ENCODE data around the gene LRP8.

The LRP8 gene

GRCh38 chr1:53359934-53360276, 32.0 kb upstream of the LRP8 start:
- H3K27me3 ChIP-seq (ENCODE audit: control insufficient read depth in 2 of 2, insufficient read depth in 2 of 2, low read length in 2 of 2) = no peaks in the 10 kb centered on the region

GRCh38 chr1:53359225-53359933, 31.5 kb upstream of the LRP8 start:
- Histone ChIP-seq H3K9ac (ENCODE audit: low read depth in 1 of 2, low read length in 2 of 2) (no peak overlapping the region), H3K4me3 (ENCODE audit: low read length in 2 of 2) (no peak overlapping the region), H3K27me3 (ENCODE audit: control insufficient read depth in 2 of 2, insufficient read depth in 2 of 2, low read length in 2 of 2) (no peaks in the 10 kb centered on the region), H3K4me1 (ENCODE audit: control insufficient read depth in 2 of 2, insufficient read depth in 2 of 2, low read length in 2 of 2) (no peaks in the 10 kb centered on the region), H3K36me3 (ENCODE audit: control insufficient read depth in 2 of 2, insufficient read depth in 2 of 2, low read length in 2 of 2) (no peaks in the 10 kb centered on the region), H3K9me3 (ENCODE audit: control insufficient read depth in 2 of 2, low read length in 2 of 2) (peaks cover 2 to 4% of the 10 kb centered on the region in 2 donors), H3K27ac (ENCODE audit: low read depth in 2 of 2, low read length in 2 of 2) (no peak overlapping the region)

More at GRCh38 chr1:53359934-53360276, 32.0 kb upstream of the LRP8 start:
- no peak overlapping the region for H3K9ac ChIP-seq (ENCODE audit: low read depth in 1 of 2, low read length in 2 of 2)
- no peak overlapping the region for H3K27ac ChIP-seq (ENCODE audit: low read depth in 2 of 2, low read length in 2 of 2)
- no peaks in the 10 kb centered on the region for H3K4me1 ChIP-seq (ENCODE audit: control insufficient read depth in 2 of 2, insufficient read depth in 2 of 2, low read length in 2 of 2)
- H3K9me3 ChIP-seq (ENCODE audit: control insufficient read depth in 2 of 2, low read length in 2 of 2) = peaks cover 2 to 4% of the 10 kb centered on the region in 2 donors
- no peak overlapping the region for H3K4me3 ChIP-seq (ENCODE audit: low read length in 2 of 2)
- no peaks in the 10 kb centered on the region for H3K36me3 ChIP-seq (ENCODE audit: control insufficient read depth in 2 of 2, insufficient read depth in 2 of 2, low read length in 2 of 2)

- H3K9ac ChIP-seq (ENCODE audit: low read depth in 1 of 2, low read length in 2 of 2) = no peak overlapping the region
- no peaks in the 10 kb centered on the region for H3K36me3 ChIP-seq (ENCODE audit: control insufficient read depth in 2 of 2, insufficient read depth in 2 of 2, low read length in 2 of 2)
- H3K9me3 ChIP-seq (ENCODE audit: control insufficient read depth in 2 of 2, low read length in 2 of 2) = peaks cover 2 to 4% of the 10 kb centered on the region in 2 donors
- no peak overlapping the region for H3K27ac ChIP-seq (ENCODE audit: low read depth in 2 of 2, low read length in 2 of 2)
- no peaks in the 10 kb centered on the region for H3K4me1 ChIP-seq (ENCODE audit: control insufficient read depth in 2 of 2, insufficient read depth in 2 of 2, low read length in 2 of 2)
- H3K27me3 ChIP-seq (ENCODE audit: control insufficient read depth in 2 of 2, insufficient read depth in 2 of 2, low read length in 2 of 2) = no peaks in the 10 kb centered on the region
- no peak overlapping the region for H3K4me3 ChIP-seq (ENCODE audit: low read length in 2 of 2)
These were observed 28.8 kb upstream of the LRP8 start for GRCh38 chr1:53356637-53357036.

- peaks cover 2 to 4% of the 10 kb centered on the region in 2 donors for H3K9me3 ChIP-seq (ENCODE audit: control insufficient read depth in 2 of 2, low read length in 2 of 2)
- H3K9ac ChIP-seq (ENCODE audit: low read depth in 1 of 2, low read length in 2 of 2) = no peak overlapping the region
These were observed 26.2 kb upstream of the LRP8 start for GRCh38 chr1:53354119-53354518.

GRCh38 chr1:53352561-53352960, 24.7 kb upstream of the LRP8 start:
- peaks cover 0 to under 1% of the 10 kb centered on the region in 2 donors for H3K9me3 ChIP-seq (ENCODE audit: control insufficient read depth in 2 of 2, low read length in 2 of 2)
- H3K27me3 ChIP-seq (ENCODE audit: control insufficient read depth in 2 of 2, insufficient read depth in 2 of 2, low read length in 2 of 2) = no peaks in the 10 kb centered on the region
- H3K9ac ChIP-seq (ENCODE audit: low read depth in 1 of 2, low read length in 2 of 2) = no peak overlapping the region
- H3K36me3 ChIP-seq (ENCODE audit: control insufficient read depth in 2 of 2, insufficient read depth in 2 of 2, low read length in 2 of 2) = no peaks in the 10 kb centered on the region
- H3K27ac ChIP-seq (ENCODE audit: low read depth in 2 of 2, low read length in 2 of 2) = no peak overlapping the region
- H3K4me3 ChIP-seq (ENCODE audit: low read length in 2 of 2) = no peak overlapping the region
- no peaks in the 10 kb centered on the region for H3K4me1 ChIP-seq (ENCODE audit: control insufficient read depth in 2 of 2, insufficient read depth in 2 of 2, low read length in 2 of 2)

More at GRCh38 chr1:53354119-53354518, 26.2 kb upstream of the LRP8 start:
- H3K36me3 ChIP-seq (ENCODE audit: control insufficient read depth in 2 of 2, insufficient read depth in 2 of 2, low read length in 2 of 2) = no peaks in the 10 kb centered on the region
- no peaks in the 10 kb centered on the region for H3K27me3 ChIP-seq (ENCODE audit: control insufficient read depth in 2 of 2, insufficient read depth in 2 of 2, low read length in 2 of 2)
- H3K27ac ChIP-seq (ENCODE audit: low read depth in 2 of 2, low read length in 2 of 2) = no peak overlapping the region
- no peaks in the 10 kb centered on the region for H3K4me1 ChIP-seq (ENCODE audit: control insufficient read depth in 2 of 2, insufficient read depth in 2 of 2, low read length in 2 of 2)
- no peak overlapping the region for H3K4me3 ChIP-seq (ENCODE audit: low read length in 2 of 2)

- Histone ChIP-seq H3K9ac (ENCODE audit: low read depth in 1 of 2, low read length in 2 of 2) (no peak overlapping the region), H3K4me3 (ENCODE audit: low read length in 2 of 2) (no peak overlapping the region), H3K9me3 (ENCODE audit: control insufficient read depth in 2 of 2, low read length in 2 of 2) (no peaks in the 10 kb centered on the region), H3K27ac (ENCODE audit: low read depth in 2 of 2, low read length in 2 of 2) (no peak overlapping the region), H3K4me1 (ENCODE audit: control insufficient read depth in 2 of 2, insufficient read depth in 2 of 2, low read length in 2 of 2) (no peaks in the 10 kb centered on the region), H3K27me3 (ENCODE audit: control insufficient read depth in 2 of 2, insufficient read depth in 2 of 2, low read length in 2 of 2) (no peaks in the 10 kb centered on the region), H3K36me3 (ENCODE audit: control insufficient read depth in 2 of 2, insufficient read depth in 2 of 2, low read length in 2 of 2) (no peaks in the 10 kb centered on the region)
These were observed 23.2 kb upstream of the LRP8 start for GRCh38 chr1:53350853-53351767.

- Histone ChIP-seq H3K4me1 (ENCODE audit: control insufficient read depth in 2 of 2, insufficient read depth in 2 of 2, low read length in 2 of 2) (no peaks in the 10 kb centered on the region), H3K4me3 (ENCODE audit: low read length in 2 of 2) (no peak overlapping the region), H3K9me3 (ENCODE audit: control insufficient read depth in 2 of 2, low read length in 2 of 2) (no peaks in the 10 kb centered on the region), H3K27ac (ENCODE audit: low read depth in 2 of 2, low read length in 2 of 2) (no peak overlapping the region), H3K27me3 (ENCODE audit: control insufficient read depth in 2 of 2, insufficient read depth in 2 of 2, low read length in 2 of 2) (no peaks in the 10 kb centered on the region), H3K36me3 (ENCODE audit: control insufficient read depth in 2 of 2, insufficient read depth in 2 of 2, low read length in 2 of 2) (no peaks in the 10 kb centered on the region), H3K9ac (ENCODE audit: low read depth in 1 of 2, low read length in 2 of 2) (no peak overlapping the region)
These were observed 22.3 kb upstream of the LRP8 start for GRCh38 chr1:53349968-53350852.

- no peak overlapping the region for H3K4me3 ChIP-seq (ENCODE audit: low read length in 2 of 2)
- H3K27ac ChIP-seq (ENCODE audit: low read depth in 2 of 2, low read length in 2 of 2) = no peak overlapping the region
- no peaks in the 10 kb centered on the region for H3K9me3 ChIP-seq (ENCODE audit: control insufficient read depth in 2 of 2, low read length in 2 of 2)
- H3K4me1 ChIP-seq (ENCODE audit: control insufficient read depth in 2 of 2, insufficient read depth in 2 of 2, low read length in 2 of 2) = no peaks in the 10 kb centered on the region
- H3K9ac ChIP-seq (ENCODE audit: low read depth in 1 of 2, low read length in 2 of 2) = no peak overlapping the region
- H3K27me3 ChIP-seq (ENCODE audit: control insufficient read depth in 2 of 2, insufficient read depth in 2 of 2, low read length in 2 of 2) = no peaks in the 10 kb centered on the region
- no peaks in the 10 kb centered on the region for H3K36me3 ChIP-seq (ENCODE audit: control insufficient read depth in 2 of 2, insufficient read depth in 2 of 2, low read length in 2 of 2)
These were observed 21.5 kb upstream of the LRP8 start for GRCh38 chr1:53349369-53349835.

GRCh38 chr1:53348486-53349368, 20.9 kb upstream of the LRP8 start:
- no peak overlapping the region for H3K4me3 ChIP-seq (ENCODE audit: low read length in 2 of 2)
- no peaks in the 10 kb centered on the region for H3K36me3 ChIP-seq (ENCODE audit: control insufficient read depth in 2 of 2, insufficient read depth in 2 of 2, low read length in 2 of 2)
- no peak overlapping the region for H3K27ac ChIP-seq (ENCODE audit: low read depth in 2 of 2, low read length in 2 of 2)
- H3K9ac ChIP-seq (ENCODE audit: low read depth in 1 of 2, low read length in 2 of 2) = no peak overlapping the region
- no peaks in the 10 kb centered on the region for H3K27me3 ChIP-seq (ENCODE audit: control insufficient read depth in 2 of 2, insufficient read depth in 2 of 2, low read length in 2 of 2)
- no peaks in the 10 kb centered on the region for H3K9me3 ChIP-seq (ENCODE audit: control insufficient read depth in 2 of 2, low read length in 2 of 2)
- H3K4me1 ChIP-seq (ENCODE audit: control insufficient read depth in 2 of 2, insufficient read depth in 2 of 2, low read length in 2 of 2) = no peaks in the 10 kb centered on the region

Measured in mucosa of rectum (tissue), 2 donors.